Hepatocyte (in vitro differentiated cells): ENCODE measurements around the gene KIF5A. TPM values are rescaled to one million over a fixed set of nuclear protein-coding genes. Genes with fewer than 3 reads are reported as not detected.

ENCODE experiments used
- DNase-seq: peaks from one replicate; pipeline ENCODE4 v3.0.0-alpha.2; 2016; ENCODE audit warnings: low spot score
- H2AFZ ChIP-seq: fragments of 200-600 bp; sonication (generic); 2 replicates; pipeline ENCODE4 v1.6.0; 2016; ENCODE audit warnings: antibody characterized with exemption, mild to moderate bottlenecking
- H3K27ac ChIP-seq: fragments of 200-600 bp; sonication (generic); 2 replicates; pipeline ENCODE4 v1.5.1; 2016; ENCODE audit warnings: mild to moderate bottlenecking
- H3K27me3 ChIP-seq: fragments of 200-600 bp; sonication (generic); 2 replicates; pipeline ENCODE4 v1.6.1; 2016
- H3K36me3 ChIP-seq: fragments of 200-600 bp; sonication (generic); replicated peaks from 2 replicates; pipeline ENCODE4 v1.5.1; 2016; ENCODE audit warnings: low read depth; ENCODE audit not compliant: insufficient read depth
- H3K4me1 ChIP-seq: fragments of 200-600 bp; sonication (generic); 2 replicates; pipeline ENCODE4 v1.5.1; 2016; ENCODE audit warnings: mild to moderate bottlenecking, moderate library complexity; ENCODE audit not compliant: insufficient read depth
- H3K4me2 ChIP-seq: fragments of 200-600 bp; sonication (generic); 2 replicates; pipeline ENCODE4 v1.6.0; 2016
- H3K4me3 ChIP-seq: fragments of 200-600 bp; sonication (generic); 2 replicates; pipeline ENCODE4 v1.5.1; 2016; ENCODE audit warnings: mild to moderate bottlenecking
- H3K79me2 ChIP-seq: fragments of 200-600 bp; sonication (generic); 2 replicates; pipeline ENCODE4 v1.6.0; 2017; ENCODE audit warnings: mild to moderate bottlenecking
- H3K9me2 ChIP-seq: fragments of 200-600 bp; sonication (generic); replicated peaks from 2 replicates; pipeline ENCODE4 v1.6.0; 2017; ENCODE audit warnings: mild to moderate bottlenecking; ENCODE audit not compliant: insufficient read depth
- H3K9me3 ChIP-seq: fragments of 200-600 bp; sonication (generic); 2 replicates; pipeline ENCODE4 v1.5.1; 2016; ENCODE audit warnings: low read depth, mild to moderate bottlenecking
- H4K20me1 ChIP-seq: fragments of 200-600 bp; sonication (generic); 2 replicates; pipeline ENCODE4 v1.6.0; 2016; ENCODE audit warnings: mild to moderate bottlenecking; ENCODE audit not compliant: insufficient read depth, poor library complexity, severe bottlenecking
- CTCF ChIP-seq: fragments of 200-600 bp; sonication (generic); IDR thresholded peaks from 2 replicates; pipeline ENCODE4 v1.5.1; 2016; ENCODE audit warnings: antibody characterized with exemption, mild to moderate bottlenecking; ENCODE audit not compliant: poor library complexity
- EZH2 ChIP-seq: fragments of 200-600 bp; sonication (generic); IDR thresholded peaks from 2 replicates; pipeline ENCODE4 v1.6.1; 2016; ENCODE audit warnings: antibody characterized with exemption, mild to moderate bottlenecking, borderline replicate concordance
- EZH2phosphoT487 ChIP-seq: fragments of 200-600 bp; sonication (generic); IDR thresholded peaks from one replicate; pipeline ENCODE4 v1.6.1; 2018; ENCODE audit warnings: antibody characterized with exemption, mild to moderate bottlenecking, low read depth, moderate library complexity; ENCODE audit not compliant: unreplicated experiment, severe bottlenecking
- WGBS: methylation state at CpG from one replicate; pipeline ENCODE4 v1.1.6; 2016; ENCODE audit warnings: low lambda C conversion rate; ENCODE audit errors: missing lambda C conversion rate; 5-methylcytosine and 5-hydroxymethylcytosine counted together
- polyA plus RNA-seq: library from polyadenylated mRNA; unstranded; fragments of >200 nt; fragmentation: Nextera tagmentation; extraction: Ambion mirVana; gene quantifications from 2 replicates; pipeline ENCODE4 v1.2.1, GENCODE V29; 2016
- total RNA-seq: library from RNA; depleted of rRNA; stranded (reverse); fragments of >200 nt; gene quantifications from 2 replicates; pipeline ENCODE4 v1.2.3, GENCODE V29; 2014

KIF5A gene
- total and polyA plus RNA-seq, 2 experiments from 2014 or later, result 0.03 to 0.18 TPM

GRCh38 chr12:57533108-57533507 lies 16.7 kb upstream of the KIF5A start:
- Histone ChIP-seq H3K36me3 (no peaks in the 10 kb centered on the region), H3K4me2 (no peak overlapping the region), H2AFZ (no peak overlapping the region), H3K4me1 (no peaks in the 10 kb centered on the region), H4K20me1 (peaks cover 4% of the 10 kb centered on the region), H3K4me3 (no peak overlapping the region), H3K9me3 (no peaks in the 10 kb centered on the region), H3K27me3 (no peaks in the 10 kb centered on the region), H3K27ac (no peak overlapping the region), H3K79me2 (no peaks in the 10 kb centered on the region), H3K9me2 (no peaks in the 10 kb centered on the region)
- DNase-seq, result no peak
- 94% methylated on average over 8 of the region's 8 CpGs for WGBS
- TF ChIP-seq CTCF (no peak), EZH2 (no peak), EZH2phosphoT487 (no peak)

GRCh38 chr12:57534250-57534649 lies 15.6 kb upstream of the KIF5A start:
- no peak overlapping the region for H3K27ac ChIP-seq
- H3K9me2 ChIP-seq, result no peaks in the 10 kb centered on the region
- H3K79me2 ChIP-seq, result peaks cover 2% of the 10 kb centered on the region
- no peak overlapping the region for H3K4me2 ChIP-seq
- H2AFZ ChIP-seq, result no peak overlapping the region
- no peaks in the 10 kb centered on the region for H3K4me1 ChIP-seq
- H4K20me1 ChIP-seq, result no peaks in the 10 kb centered on the region
- H3K36me3 ChIP-seq, result no peaks in the 10 kb centered on the region
- H3K27me3 ChIP-seq, result no peaks in the 10 kb centered on the region
- 96% methylated on average over 5 of the region's 5 CpGs for WGBS
- H3K9me3 ChIP-seq, result no peaks in the 10 kb centered on the region
- no peak overlapping the region for H3K4me3 ChIP-seq
- no peak for TF ChIP-seq CTCF
- TF ChIP-seq EZH2, result no peak
- TF ChIP-seq EZH2phosphoT487, result no peak
- no peak for DNase-seq

GRCh38 chr12:57534991-57535543 lies 14.8 kb upstream of the KIF5A start:
- H3K9me2 ChIP-seq, result no peaks in the 10 kb centered on the region
- TF ChIP-seq EZH2 (no peak), CTCF (no peak), EZH2phosphoT487 (no peak)
- no peak for DNase-seq
- no peaks in the 10 kb centered on the region for H4K20me1 ChIP-seq
- no peaks in the 10 kb centered on the region for H3K27me3 ChIP-seq
- H2AFZ ChIP-seq, result no peak overlapping the region
- peaks cover 2% of the 10 kb centered on the region for H3K79me2 ChIP-seq
- H3K4me3 ChIP-seq, result no peak overlapping the region
- no peaks in the 10 kb centered on the region for H3K36me3 ChIP-seq
- WGBS, result 100% methylated on average over 3 of the region's 3 CpGs
- no peak overlapping the region for H3K27ac ChIP-seq
- H3K4me1 ChIP-seq, result no peaks in the 10 kb centered on the region
- H3K9me3 ChIP-seq, result no peaks in the 10 kb centered on the region
- no peak overlapping the region for H3K4me2 ChIP-seq
